GM18520 (cell line): Measurements from ENCODE around the gene NGF.

ENCODE experiments used
- ATAC-seq: cut with Tn5 transposase; IDR thresholded peaks from one replicate; pipeline ENCODE4 v1.9.1; 2021; ENCODE audit not compliant: unreplicated experiment

The NGF gene

DNA sequence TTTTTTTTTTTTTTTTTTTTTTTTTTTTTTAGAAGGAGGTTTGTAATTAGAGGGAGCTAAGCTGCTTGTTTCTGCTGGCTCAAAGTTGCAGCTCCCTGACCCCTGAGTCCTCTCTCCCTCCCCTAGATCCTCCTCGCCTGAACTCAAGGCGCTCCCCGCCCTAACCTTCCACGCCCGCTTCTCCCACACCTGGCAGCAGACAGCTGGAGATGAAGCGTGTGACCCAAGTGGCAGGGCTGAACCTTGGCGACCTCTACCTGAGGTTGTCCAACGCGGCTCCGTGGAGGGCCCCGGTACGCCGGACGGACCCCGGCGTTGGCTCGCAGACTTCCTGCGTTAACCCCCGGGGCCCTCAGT, 795 bp downstream of the NGF start:
- ATAC-seq = no peak

GRCh38 chr1:115336741-115337140, 1.3 kb downstream of the NGF start:
- no peak for ATAC-seq

DNA sequence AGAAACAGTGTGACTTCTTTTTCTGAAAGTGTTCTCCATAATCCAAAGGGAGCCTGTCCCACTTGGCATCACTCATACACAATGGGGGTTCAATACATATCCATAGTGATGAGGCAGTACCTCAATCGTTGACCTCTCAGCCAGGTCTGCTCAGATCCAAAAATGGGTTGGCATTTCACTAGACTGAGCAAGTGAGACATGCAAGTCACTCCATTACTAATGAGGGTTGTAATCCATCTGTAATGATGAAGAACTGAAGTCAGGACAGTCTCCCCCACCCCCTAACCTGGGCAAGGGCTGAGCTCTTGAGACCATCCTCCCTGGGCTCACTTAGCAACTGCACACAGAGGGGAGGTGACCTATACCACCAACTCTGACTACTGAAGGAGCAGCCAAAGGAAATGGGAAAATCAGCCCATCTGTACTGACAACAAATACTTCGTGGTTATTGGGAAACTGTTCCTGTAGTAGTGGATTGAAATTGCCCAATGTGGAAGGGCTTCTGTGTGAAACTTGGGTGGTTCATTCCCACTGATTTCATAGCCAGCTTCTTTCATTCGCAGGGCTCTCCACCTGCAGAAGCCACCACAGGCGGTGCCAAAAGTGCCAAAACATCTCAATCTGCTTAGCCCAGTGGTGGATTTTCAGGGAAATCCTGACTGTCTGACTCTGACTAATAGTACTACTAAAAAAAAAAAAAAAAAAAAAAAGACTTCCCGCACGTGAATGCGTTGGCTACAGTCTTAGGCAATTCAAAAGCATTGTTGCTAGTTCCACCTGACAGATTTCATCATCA, 5.0 kb downstream of the NGF start:
- ATAC-seq = no peak

GRCh38 chr1:115331558-115332331, 6.3 kb downstream of the NGF start:
- ATAC-seq = no peak

GRCh38 chr1:115330480-115331013, 7.5 kb downstream of the NGF start:
- no peak for ATAC-seq

DNA sequence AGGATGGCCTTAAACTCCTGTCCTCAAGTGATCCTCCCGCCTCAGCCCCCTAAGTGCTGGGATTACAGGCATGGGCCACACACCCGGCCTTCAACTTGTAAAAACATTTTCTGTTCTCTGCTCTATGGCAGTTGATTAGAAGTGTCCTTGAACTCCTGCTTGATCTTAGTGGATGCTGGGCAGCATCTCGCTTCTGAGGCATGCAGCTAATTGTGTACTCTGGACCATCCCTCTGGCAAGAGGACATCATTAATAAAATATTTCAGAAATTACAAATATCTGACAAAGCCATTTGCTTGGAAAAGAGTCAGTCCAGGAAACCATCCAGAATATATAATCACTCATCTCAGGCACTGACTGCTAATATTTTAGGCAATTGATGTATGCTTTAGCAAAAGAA, 8.1 kb downstream of the NGF start:
- ATAC-seq = no peak

DNA sequence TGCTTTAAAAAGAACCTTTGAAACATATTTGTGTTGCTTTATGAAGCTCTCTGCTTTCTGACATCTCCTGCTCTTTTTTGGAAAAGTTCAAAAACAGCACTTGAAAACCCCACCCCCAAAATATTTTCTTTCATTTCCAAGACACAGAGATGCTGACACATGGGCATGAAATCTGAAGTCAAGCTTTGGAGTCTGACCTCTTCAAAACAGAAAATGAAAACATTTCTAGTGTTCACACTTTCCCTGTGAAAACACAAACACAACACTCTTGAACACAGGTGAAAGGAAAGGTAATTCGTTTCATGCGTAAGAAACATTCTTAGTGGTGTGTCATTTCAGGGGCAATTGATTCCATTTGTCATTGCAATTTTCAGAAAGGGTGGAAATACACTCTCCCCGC, 10.8 kb downstream of the NGF start:
- ATAC-seq = no peak

- ATAC-seq = no peak
Measured at GRCh38 chr1:115326419-115326818, 11.6 kb downstream of the NGF start.

DNA sequence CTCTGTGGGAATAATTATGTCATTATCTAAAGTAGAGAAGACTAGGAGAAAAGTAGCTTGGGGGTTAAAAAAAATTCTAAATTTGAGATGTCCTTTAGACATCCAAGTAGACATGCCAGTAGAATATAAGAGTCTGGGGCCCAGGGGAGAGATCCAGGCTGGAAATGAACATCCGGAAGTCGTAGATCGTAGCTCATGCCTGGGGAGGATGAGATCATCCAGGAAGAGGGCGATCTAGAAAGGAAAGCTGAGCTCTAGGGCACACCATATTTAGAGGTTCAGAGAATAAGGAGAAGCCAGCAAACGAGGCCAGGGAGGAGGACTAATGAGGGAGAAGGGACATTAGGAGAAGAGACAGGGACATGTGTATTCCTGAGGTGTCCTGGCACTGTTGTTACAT, 12.2 kb downstream of the NGF start:
- no peak for ATAC-seq

DNA sequence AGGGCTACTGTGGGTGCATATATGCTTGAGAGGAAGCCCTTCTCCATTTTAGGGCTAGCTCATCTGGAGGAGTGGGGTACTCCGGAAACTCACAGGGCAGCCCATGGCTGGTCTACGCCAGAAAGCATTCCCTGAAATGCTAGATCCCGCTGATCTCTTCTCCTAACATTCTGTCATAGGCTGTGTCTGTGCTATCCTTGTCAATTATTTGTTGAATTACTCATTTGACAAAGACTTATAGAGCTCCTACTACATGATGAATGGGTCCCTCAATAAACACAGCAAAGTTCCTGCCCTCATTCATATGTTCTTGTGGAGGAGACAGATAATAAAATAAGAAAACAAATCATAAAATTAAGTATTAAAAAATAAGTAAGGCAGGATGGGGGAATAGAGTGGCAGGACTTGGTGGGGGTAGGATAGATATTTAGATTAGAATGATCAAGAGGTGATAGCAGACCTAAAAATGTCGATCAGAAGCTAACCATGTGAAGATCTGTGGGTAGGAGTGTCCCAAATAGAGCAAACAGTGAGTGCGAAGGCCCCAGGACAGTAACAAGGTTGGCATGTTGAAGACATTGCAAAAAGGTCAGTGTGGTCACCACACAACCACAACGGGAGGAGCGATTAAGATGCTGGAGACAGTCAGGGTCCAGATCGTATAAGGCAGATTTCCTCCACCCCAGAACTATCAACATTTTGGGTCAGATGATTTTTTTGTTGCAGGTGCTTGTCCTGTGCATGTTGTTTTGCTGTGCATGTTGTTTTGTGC, 13.2 kb downstream of the NGF start:
- ATAC-seq = no peak

DNA sequence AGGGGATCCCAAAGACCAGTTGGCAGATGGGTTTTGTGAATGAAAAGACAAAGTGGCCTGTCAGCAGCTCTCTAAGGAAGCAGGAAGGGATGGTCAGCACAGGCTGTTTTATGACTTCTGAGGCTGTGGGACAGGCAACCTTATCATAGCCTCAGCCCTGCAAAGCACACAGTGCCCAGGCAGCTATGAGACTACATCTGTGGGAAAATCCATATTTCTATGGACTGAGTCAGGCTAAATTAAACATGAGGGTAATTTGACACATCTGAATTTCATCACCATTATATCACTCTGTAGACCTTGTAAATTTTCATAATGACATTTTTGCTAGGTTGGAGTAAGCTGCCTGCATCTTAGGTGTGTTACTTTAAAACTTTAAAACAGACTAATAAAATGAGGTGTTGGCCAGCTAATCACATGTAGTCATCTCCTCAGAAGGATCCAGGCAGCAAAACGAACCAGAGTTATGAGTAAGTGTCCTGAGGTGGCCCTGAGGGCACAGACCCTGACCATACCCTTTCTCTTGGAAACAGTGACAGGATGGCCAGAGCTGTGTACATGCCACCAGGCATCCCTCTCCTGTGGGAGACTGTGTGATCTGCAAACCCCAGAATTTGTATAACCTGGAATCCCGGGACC, 14.6 kb downstream of the NGF start:
- no peak for ATAC-seq

DNA sequence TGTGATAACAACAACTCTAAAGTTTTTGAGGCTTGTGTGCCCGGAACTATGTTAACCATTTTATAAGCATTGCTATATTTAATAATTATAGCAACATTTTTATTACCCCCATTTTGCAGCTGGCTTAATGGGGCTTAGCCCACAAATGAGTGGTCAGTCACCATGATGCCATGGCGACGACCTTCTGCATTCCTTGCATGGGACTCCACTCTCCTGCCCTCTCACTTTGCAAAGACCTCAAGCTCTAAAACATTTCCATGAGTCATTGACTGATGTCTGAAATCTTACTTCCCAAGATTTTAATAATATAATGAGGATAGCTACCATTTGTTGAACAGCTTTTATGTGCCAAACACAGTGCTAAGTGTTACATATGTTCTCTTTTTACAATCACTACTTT, 15.4 kb downstream of the NGF start:
- ATAC-seq = no peak

DNA sequence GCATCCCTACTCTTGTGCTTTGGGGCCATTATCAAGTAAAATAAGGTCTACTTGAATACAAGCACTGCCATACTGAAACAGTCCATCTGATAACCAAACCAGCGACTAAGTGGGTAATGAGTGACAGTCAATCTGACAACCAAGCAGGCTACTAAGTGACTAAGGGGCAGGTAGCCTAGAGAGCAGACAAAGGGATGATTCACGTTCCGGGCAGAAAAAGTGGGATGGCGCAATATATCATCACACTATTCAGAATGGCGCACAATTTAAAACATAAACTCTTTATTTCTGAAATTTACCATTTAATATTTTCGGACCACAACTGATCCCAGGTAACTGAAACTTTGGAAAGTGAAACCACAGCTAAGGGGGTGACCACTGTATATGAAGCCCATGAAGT, 17.7 kb downstream of the NGF start:
- no peak for ATAC-seq

DNA sequence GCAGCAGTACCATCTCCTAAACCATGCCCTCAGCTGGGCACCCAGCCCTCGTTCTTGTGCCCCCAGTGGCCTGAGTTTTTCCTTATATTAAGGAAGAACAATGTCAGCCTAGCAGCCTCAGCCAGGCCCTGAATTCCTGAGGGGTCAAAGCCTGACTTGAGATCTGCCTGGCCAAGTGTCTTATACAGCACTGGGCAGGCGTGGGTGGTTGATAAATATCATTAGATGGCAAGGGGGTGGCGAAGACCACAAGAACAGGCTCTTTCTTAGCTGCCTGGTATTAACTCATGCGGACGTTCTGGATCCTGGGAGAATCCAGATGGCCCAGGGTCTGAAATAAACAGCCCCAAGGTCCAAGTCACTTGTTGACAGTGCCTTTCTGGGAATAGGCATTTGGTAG, 18.3 kb downstream of the NGF start:
- no peak for ATAC-seq

DNA sequence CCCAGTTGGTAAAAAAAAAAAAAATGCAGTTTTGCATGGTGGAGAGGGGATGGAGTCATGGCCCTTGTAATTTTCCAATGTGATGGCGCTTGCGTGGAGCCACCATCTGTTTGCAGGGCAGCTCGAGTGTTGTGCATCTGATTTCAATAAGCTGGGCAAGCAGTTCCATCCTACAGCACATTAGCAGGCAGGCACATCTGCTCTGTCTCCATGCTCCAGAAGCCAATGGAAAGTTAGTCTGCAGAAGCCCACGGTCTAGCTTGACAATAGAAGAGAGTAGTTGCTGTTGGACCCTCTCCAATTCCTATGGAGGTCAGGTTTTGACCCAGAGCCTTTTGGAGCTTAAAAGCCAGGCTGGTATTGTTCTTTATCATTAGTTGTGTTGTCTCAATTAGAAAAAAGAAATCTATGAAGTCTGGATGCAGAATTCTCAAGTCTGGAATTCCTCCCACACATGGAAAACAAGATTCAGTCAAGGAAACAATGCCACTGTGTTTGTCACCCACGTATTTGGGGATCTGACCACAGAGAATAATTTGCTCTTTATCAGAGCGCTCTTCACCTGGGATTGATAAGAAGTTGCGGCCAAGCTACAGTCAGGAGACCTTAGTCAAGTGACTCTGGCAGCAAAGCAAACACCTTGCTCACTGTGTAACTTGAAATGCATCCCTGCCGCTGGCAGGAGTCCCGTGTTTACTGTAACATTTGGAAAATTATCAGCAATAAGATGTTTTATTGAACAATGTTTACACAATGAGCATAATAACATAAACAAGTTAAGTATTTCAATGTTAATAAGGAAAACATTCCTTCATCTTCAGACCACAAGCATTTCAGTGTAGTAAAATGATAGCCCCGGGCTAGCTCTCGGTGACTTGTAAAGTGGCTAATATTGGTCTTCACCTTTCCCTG, 20.7 kb downstream of the NGF start:
- no peak for ATAC-seq

GRCh38 chr1:115314765-115315164, 23.3 kb downstream of the NGF start:
- no peak for ATAC-seq

DNA sequence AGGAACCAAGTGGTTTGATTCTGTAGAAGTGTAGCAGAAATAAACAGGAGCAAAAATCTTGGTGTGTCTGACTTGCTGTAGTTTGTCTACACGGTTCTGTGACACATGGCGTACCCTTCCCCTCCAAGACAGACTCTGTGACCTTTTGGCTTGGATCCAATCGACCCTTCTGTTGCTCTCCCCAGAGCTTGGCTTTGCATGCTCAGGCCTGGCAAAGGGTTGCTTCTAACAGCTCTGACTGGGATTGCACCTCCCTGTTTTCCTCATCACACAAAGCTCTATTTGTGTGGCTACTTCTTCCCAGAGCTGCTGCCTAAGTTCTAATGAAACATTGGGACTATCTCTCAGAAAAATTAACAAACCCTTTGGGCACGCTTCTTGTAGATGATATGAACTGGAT, 24.0 kb downstream of the NGF start:
- ATAC-seq = no peak

GRCh38 chr1:115313182-115313581, 24.9 kb downstream of the NGF start:
- ATAC-seq = no peak

GRCh38 chr1:115312742-115313141, 25.3 kb downstream of the NGF start:
- ATAC-seq = no peak

DNA sequence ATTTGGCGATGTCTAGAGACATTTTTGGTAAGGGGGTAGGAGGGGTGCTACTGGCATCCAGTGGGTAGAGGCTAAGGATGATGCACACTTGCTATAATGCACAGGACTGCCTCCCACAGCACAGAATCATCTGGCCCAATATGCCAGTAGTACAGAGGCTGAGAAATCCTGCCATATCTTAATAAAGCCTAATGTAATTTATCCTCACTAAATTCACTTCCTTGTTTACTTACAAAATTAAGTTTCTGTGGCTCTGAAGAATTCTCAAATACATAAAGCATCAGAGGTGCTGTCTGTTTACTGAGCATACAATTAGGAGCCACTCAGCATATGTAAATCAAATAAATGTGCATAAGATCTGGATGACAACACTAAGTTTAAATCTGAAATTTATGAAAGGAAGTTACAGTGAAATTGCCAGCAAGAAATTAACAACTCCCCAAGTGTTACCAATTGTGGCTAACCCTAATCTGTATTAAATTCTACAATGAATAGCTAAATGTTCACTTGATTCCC, 26.5 kb downstream of the NGF start:
- ATAC-seq = no peak
